Measurements from ENCODE around the gene SWI5. TPM values are rescaled to one million over a fixed set of nuclear protein-coding genes. Genes with fewer than 3 reads are reported as not detected.

Gene SWI5
- total RNA-seq, 4 donors from 2014 or later: 25.6 to 28.6 (median 26.9) TPM

DNA sequence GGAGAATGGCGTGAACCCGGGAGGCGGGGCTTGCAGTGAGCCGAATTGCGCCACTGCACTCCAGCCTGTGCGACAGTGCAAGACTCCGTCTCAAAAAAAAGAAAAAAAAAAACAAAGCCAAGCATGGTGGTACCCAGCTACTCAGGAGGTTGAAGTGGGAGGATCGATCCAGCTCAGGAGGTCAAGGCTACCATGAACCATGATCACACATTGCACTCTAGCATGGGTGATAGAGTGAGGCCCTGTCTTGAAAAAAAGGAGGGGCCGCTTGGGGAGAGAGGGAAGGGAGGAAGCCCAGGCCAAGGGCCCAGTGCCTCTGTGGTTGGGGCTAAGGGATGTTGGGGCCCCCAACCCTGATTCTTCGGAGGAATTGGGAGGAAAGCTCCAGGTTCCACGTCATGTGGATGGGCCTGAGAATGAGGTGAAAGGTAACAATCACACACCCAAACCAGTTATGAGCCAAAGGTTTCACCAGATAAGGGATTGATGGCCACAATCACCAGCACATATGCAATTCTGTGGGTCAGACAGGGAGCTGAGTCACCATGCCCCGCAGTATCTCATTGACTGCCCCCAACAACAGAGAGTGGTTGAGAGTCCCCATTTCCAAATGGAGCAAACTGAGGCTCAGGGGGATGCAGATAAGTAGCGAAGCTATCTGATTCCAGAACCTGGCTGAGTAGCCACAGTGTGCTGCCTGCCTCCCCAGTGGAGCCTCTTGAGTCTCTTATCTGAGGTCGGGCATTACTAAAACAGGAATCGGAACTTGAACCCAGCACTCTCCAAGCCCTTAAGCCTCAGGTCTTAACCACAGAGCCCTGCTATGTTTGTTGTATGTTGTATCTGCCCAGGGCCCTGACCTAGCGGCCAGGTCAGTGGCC, 20.5 kb downstream of the SWI5 start:
- TF ChIP-seq, protein P1, sequence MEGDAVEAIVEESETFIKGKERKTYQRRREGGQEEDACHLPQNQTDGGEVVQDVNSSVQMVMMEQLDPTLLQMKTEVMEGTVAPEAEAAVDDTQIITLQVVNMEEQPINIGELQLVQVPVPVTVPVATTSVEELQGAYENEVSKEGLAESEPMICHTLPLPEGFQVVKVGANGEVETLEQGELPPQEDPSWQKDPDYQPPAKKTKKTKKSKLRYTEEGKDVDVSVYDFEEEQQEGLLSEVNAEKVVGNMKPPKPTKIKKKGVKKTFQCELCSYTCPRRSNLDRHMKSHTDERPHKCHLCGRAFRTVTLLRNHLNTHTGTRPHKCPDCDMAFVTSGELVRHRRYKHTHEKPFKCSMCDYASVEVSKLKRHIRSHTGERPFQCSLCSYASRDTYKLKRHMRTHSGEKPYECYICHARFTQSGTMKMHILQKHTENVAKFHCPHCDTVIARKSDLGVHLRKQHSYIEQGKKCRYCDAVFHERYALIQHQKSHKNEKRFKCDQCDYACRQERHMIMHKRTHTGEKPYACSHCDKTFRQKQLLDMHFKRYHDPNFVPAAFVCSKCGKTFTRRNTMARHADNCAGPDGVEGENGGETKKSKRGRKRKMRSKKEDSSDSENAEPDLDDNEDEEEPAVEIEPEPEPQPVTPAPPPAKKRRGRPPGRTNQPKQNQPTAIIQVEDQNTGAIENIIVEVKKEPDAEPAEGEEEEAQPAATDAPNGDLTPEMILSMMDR (IDR thresholded peaks at IDR 0.05; ENCODE audit: low read depth): no peak

DNA sequence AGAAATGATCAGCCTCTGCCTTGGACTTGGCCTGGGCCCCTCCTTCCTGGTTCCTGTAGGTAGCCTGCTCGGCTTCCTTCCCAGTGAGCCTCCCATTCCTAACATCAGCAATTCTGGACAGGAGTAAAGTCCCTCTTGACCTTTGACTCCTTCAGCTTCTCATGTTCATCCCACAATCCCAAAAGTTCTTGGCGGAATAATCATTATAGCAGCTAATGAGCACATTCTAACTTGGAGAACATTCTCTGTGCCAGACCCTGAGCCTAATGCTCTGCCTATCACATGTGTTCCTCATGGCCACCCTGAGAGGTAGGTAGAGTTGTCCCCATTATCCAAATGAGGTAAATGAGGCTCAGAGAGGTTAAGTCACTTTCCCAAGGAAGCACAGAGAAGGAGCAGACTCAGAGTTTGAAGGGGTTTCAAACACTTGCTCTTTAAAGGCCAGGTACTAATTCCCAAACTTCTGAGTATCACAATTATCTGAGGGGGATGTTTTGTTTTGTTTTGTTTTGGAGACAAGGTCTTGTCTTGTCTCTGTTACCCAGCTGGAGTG, 21.2 kb downstream of the SWI5 start:
- TF ChIP-seq, protein P1 (IDR thresholded peaks at IDR 0.05; ENCODE audit: low read depth): no peak

DNA sequence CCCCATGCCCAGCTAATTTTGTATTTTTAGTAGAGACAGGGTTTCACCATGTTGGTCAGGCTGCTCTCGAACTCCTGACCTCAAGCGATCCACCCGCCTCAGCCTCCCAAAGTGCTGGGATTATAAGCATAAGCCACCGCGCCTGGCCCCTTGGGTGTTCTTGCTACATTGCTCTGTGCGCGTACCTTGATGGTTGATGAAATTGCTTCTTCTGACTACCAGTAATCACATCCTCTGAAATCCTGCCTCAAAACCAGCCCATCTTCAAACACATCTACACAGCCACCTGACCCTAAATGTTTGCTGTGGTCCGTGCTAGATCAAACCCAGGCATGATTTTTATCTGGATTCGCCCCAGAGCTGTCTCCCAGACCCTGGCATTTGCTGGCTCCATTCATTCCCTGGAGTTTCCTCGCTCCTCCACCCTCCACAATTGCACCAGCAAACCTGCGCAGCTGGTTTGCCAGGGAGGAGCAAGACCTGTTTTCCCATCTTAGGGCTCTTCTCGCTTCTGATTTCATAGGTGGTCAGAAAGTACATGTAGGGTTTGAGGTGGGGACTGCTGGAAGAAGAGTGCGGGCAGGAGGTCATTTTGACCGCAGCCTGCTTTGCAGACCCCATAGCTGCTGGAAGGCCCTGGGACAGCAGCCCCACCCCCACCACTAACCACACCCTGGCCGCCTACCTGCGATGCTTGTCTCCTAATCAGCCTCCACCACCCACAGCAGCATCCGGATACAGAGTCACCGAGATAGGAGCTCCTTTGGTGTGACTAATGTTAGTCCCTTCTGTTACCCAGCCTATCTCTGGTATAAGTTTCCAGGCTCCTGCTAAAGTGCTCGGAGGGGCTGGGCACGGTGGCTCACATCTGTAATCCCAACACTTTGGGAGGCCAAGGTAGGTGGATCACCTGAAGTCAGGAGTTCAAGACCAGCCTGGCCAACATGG, 22.7 kb downstream of the SWI5 start:
- TF ChIP-seq, protein P1 (IDR thresholded peaks at IDR 0.05; ENCODE audit: low read depth): no peak

DNA sequence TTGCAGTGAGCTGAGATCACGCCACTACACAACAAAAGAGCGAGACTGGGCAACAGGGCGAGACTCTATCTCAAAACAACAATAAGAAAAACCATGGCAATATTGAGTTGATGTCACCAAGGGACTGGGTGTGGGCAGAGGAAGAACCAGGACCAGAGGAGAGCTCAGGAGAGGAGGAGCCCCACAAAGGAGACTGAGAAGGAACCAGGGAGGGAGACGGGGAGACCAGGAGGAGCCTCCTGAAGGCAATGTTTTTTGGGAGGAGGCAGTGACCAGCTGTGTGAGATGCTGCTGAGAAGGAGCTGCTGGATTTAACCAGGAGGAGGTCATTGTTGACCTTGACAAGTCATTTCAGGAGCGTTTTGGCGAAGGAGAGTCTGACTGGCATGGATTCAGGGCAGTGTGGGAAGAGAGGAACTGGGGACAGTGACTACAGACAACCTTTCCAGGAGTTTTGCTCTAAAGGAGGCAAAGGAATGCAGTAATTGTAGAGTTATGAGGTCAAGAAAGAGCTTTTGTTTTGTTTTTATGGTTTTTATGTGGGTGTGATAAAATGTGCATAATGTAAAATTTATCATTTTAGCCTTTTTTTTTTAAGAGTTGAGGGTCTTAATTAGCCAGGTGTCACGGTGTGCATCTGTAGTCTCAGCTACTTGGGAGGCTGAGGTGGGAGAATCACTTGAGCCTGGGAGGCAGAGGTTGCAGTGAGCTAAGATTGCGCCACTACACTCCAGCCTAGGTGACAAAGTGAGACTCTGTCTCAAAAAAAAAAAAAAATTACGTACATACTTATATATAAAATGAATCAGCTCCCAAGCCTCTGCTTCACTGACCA, 28.3 kb downstream of the SWI5 start:
- TF ChIP-seq, protein P1 (IDR thresholded peaks at IDR 0.05; ENCODE audit: low read depth): no peak

DNA sequence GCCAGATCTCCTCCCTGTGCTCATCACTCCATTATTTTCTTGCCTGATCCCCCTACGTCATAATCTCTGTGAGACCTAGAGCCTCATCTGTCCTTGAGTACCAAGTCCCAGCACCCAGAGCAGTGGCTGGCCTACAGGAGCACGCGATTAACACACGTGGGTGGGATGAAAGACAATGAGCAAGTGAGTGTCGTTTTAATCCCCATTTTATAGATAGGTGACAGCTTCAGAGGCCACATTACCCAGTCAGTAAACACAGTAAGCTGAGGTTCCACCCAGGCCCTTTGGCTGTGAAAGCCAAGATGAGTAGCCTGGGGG, 28.9 kb downstream of the SWI5 start:
- TF ChIP-seq, protein P1 (IDR thresholded peaks at IDR 0.05; ENCODE audit: low read depth): no peak

DNA sequence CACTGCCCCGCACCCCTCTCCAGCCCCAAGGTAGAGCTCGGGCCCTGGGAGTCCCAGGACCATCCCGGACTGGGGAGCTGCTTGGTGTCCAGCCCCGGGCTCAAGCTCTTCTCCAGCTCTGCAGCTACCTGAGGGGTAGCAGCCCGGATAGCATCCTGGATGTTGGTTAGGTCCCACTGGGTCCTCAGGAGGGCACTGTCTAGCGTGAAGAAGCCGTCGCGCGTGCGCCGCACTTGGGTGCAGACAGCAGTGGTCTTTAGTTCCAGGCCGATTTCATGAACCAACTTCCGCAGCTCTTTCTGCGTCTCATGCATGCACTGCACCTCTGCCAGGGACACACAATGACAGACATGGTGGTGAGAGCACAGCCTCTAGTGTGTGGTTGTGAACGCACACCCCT, 33.5 kb downstream of the SWI5 start:
- TF ChIP-seq, protein P1 (IDR thresholded peaks at IDR 0.05; ENCODE audit: low read depth): no peak
